Hypothalamus (tissue), 51 donors: ENCODE data around the gene SLITRK4.

Experiments
- DNase-seq, 51 donors: peaks; one replicate each; lab custom pipeline; 2025; lab: John Stamatoyannopoulos, UW

Gene SLITRK4

GRCh38 chrX:143580266-143580665, 55.6 kb downstream of the SLITRK4 start:
- no peak for DNase-seq
